ENCODE results near the gene SLC50A1. TPM values are rescaled to one million over a fixed set of nuclear protein-coding genes. Genes with fewer than 3 reads are reported as not detected.
"Not testable (repeated sequence)": the region's sequence is repeated elsewhere in the genome, so short reads cannot be mapped to it uniquely, and the experiment has no call there.

The SLC50A1 gene
- polyA plus RNA-seq, 2 donors = 41.0 to 51.5 TPM

GRCh38 chr1:155113450-155113980 lies 22.1 kb upstream of the SLC50A1 start:
- no peak overlapping the region for H3K4me3 ChIP-seq (ENCODE audit: low read depth in 1 of 2, low read length in 2 of 2)
- H3K36me3 ChIP-seq (ENCODE audit: control insufficient read depth in 2 of 2, insufficient read depth in 2 of 2, low read length in 1 of 2) = no peaks in the 10 kb centered on the region
- 53 to 63% methylated on average over 5 of the region's 5 CpGs for WGBS, 2 donors
- no peak overlapping the region for H3K27ac ChIP-seq (ENCODE audit: low read depth in 2 of 2, low read length in 1 of 2)
- H3K9me3 ChIP-seq (ENCODE audit: control insufficient read depth in 2 of 2, insufficient read depth in 1 of 2, low read depth in 1 of 2, low read length in 1 of 2) = no peaks in the 10 kb centered on the region
- no peaks in the 10 kb centered on the region for H3K27me3 ChIP-seq (ENCODE audit: control insufficient read depth in 1 of 2, insufficient read depth in 2 of 2, low read length in 2 of 2)
- H3K4me1 ChIP-seq (ENCODE audit: control insufficient read depth in 2 of 2, insufficient read depth in 2 of 2, low read length in 1 of 2) = no peaks in the 10 kb centered on the region

GRCh38 chr1:155116113-155116764 lies 19.4 kb upstream of the SLC50A1 start:
- H3K9me3 ChIP-seq (ENCODE audit: control insufficient read depth in 2 of 2, insufficient read depth in 1 of 2, low read depth in 1 of 2, low read length in 1 of 2) = no peaks in the 10 kb centered on the region
- no peaks in the 10 kb centered on the region for H3K4me1 ChIP-seq (ENCODE audit: control insufficient read depth in 2 of 2, insufficient read depth in 2 of 2, low read length in 1 of 2)
- no peak overlapping the region for H3K4me3 ChIP-seq (ENCODE audit: low read depth in 1 of 2, low read length in 2 of 2)
- H3K36me3 ChIP-seq (ENCODE audit: control insufficient read depth in 2 of 2, insufficient read depth in 2 of 2, low read length in 1 of 2) = no peaks in the 10 kb centered on the region
- no peaks in the 10 kb centered on the region for H3K27me3 ChIP-seq (ENCODE audit: control insufficient read depth in 1 of 2, insufficient read depth in 2 of 2, low read length in 2 of 2)
- 70 to 75% methylated on average over 5 of the region's 5 CpGs for WGBS, 2 donors
- no peak overlapping the region for H3K27ac ChIP-seq (ENCODE audit: low read depth in 2 of 2, low read length in 1 of 2)

GRCh38 chr1:155117610-155118009 lies 18.0 kb upstream of the SLC50A1 start:
- Histone ChIP-seq H3K4me1 (ENCODE audit: control insufficient read depth in 2 of 2, insufficient read depth in 2 of 2, low read length in 1 of 2) (no peaks in the 10 kb centered on the region), H3K4me3 (ENCODE audit: low read depth in 1 of 2, low read length in 2 of 2) (no peak overlapping the region), H3K27me3 (ENCODE audit: control insufficient read depth in 1 of 2, insufficient read depth in 2 of 2, low read length in 2 of 2) (no peaks in the 10 kb centered on the region), H3K36me3 (ENCODE audit: control insufficient read depth in 2 of 2, insufficient read depth in 2 of 2, low read length in 1 of 2) (no peaks in the 10 kb centered on the region), H3K27ac (ENCODE audit: low read depth in 2 of 2, low read length in 1 of 2) (no peak overlapping the region), H3K9me3 (ENCODE audit: control insufficient read depth in 2 of 2, insufficient read depth in 1 of 2, low read depth in 1 of 2, low read length in 1 of 2) (no peaks in the 10 kb centered on the region)
- WGBS, 2 donors = 68 to 70% methylated on average over 4 of the region's 4 CpGs

GRCh38 chr1:155118090-155118489 lies 17.6 kb upstream of the SLC50A1 start:
- H3K36me3 ChIP-seq (ENCODE audit: control insufficient read depth in 2 of 2, insufficient read depth in 2 of 2, low read length in 1 of 2); H3K9me3 ChIP-seq (ENCODE audit: control insufficient read depth in 2 of 2, insufficient read depth in 1 of 2, low read depth in 1 of 2, low read length in 1 of 2); H3K4me1 ChIP-seq (ENCODE audit: control insufficient read depth in 2 of 2, insufficient read depth in 2 of 2, low read length in 1 of 2); H3K27ac ChIP-seq (ENCODE audit: low read depth in 2 of 2, low read length in 1 of 2); H3K4me3 ChIP-seq (ENCODE audit: low read depth in 1 of 2, low read length in 2 of 2); H3K27me3 ChIP-seq (ENCODE audit: control insufficient read depth in 1 of 2, insufficient read depth in 2 of 2, low read length in 2 of 2): not testable (repeated sequence)
- 90 to 92% methylated on average over 7 of the region's 7 CpGs for WGBS, 2 donors

- no peak overlapping the region for H3K4me3 ChIP-seq (ENCODE audit: low read depth in 1 of 2, low read length in 2 of 2)
- peaks cover 2 to 6% of the 10 kb centered on the region in 2 donors for H3K4me1 ChIP-seq (ENCODE audit: control insufficient read depth in 2 of 2, insufficient read depth in 2 of 2, low read length in 1 of 2)
- no peaks in the 10 kb centered on the region for H3K27me3 ChIP-seq (ENCODE audit: control insufficient read depth in 1 of 2, insufficient read depth in 2 of 2, low read length in 2 of 2)
- no peaks in the 10 kb centered on the region for H3K9me3 ChIP-seq (ENCODE audit: control insufficient read depth in 2 of 2, insufficient read depth in 1 of 2, low read depth in 1 of 2, low read length in 1 of 2)
- 35 to 50% methylated on average over 6 of the region's 6 CpGs for WGBS, 2 donors
- peak overlapping the region in 1 of 2 donors; percentile 33 for H3K27ac ChIP-seq (ENCODE audit: low read depth in 2 of 2, low read length in 1 of 2)
- no peaks in the 10 kb centered on the region for H3K36me3 ChIP-seq (ENCODE audit: control insufficient read depth in 2 of 2, insufficient read depth in 2 of 2, low read length in 1 of 2)
Observed at GRCh38 chr1:155120253-155120652, 15.4 kb upstream of the SLC50A1 start.

GRCh38 chr1:155121249-155121648 lies 14.4 kb upstream of the SLC50A1 start:
- no peaks in the 10 kb centered on the region for H3K36me3 ChIP-seq (ENCODE audit: control insufficient read depth in 2 of 2, insufficient read depth in 2 of 2, low read length in 1 of 2)
- H3K9me3 ChIP-seq (ENCODE audit: control insufficient read depth in 2 of 2, insufficient read depth in 1 of 2, low read depth in 1 of 2, low read length in 1 of 2) = peaks cover 0 to 2% of the 10 kb centered on the region in 2 donors
- peaks cover 4 to 14% of the 10 kb centered on the region in 2 donors for H3K4me1 ChIP-seq (ENCODE audit: control insufficient read depth in 2 of 2, insufficient read depth in 2 of 2, low read length in 1 of 2)
- H3K4me3 ChIP-seq (ENCODE audit: low read depth in 1 of 2, low read length in 2 of 2) = no peak overlapping the region
- no peaks in the 10 kb centered on the region for H3K27me3 ChIP-seq (ENCODE audit: control insufficient read depth in 1 of 2, insufficient read depth in 2 of 2, low read length in 2 of 2)
- 85 to 87% methylated on average over 2 of the region's 2 CpGs for WGBS, 2 donors
- H3K27ac ChIP-seq (ENCODE audit: low read depth in 2 of 2, low read length in 1 of 2) = no peak overlapping the region

- Histone ChIP-seq H3K27me3 (ENCODE audit: control insufficient read depth in 1 of 2, insufficient read depth in 2 of 2, low read length in 2 of 2) (no peaks in the 10 kb centered on the region), H3K27ac (ENCODE audit: low read depth in 2 of 2, low read length in 1 of 2) (no peak overlapping the region), H3K4me3 (ENCODE audit: low read depth in 1 of 2, low read length in 2 of 2) (no peak overlapping the region), H3K36me3 (ENCODE audit: control insufficient read depth in 2 of 2, insufficient read depth in 2 of 2, low read length in 1 of 2) (no peaks in the 10 kb centered on the region), H3K4me1 (ENCODE audit: control insufficient read depth in 2 of 2, insufficient read depth in 2 of 2, low read length in 1 of 2) (peaks cover 4 to 18% of the 10 kb centered on the region in 2 donors), H3K9me3 (ENCODE audit: control insufficient read depth in 2 of 2, insufficient read depth in 1 of 2, low read depth in 1 of 2, low read length in 1 of 2) (peaks cover 0 to 2% of the 10 kb centered on the region in 2 donors)
- WGBS, 2 donors = 82 to 89% methylated on average over 2 of the region's 2 CpGs
Observed at GRCh38 chr1:155122308-155122707, 13.3 kb upstream of the SLC50A1 start.

- H3K27me3 ChIP-seq (ENCODE audit: control insufficient read depth in 1 of 2, insufficient read depth in 2 of 2, low read length in 2 of 2) = no peaks in the 10 kb centered on the region
- H3K4me3 ChIP-seq (ENCODE audit: low read depth in 1 of 2, low read length in 2 of 2) = no peak overlapping the region
- H3K36me3 ChIP-seq (ENCODE audit: control insufficient read depth in 2 of 2, insufficient read depth in 2 of 2, low read length in 1 of 2) = no peaks in the 10 kb centered on the region
- peak overlapping the region; percentile 41 to 67 for H3K27ac ChIP-seq (ENCODE audit: low read depth in 2 of 2, low read length in 1 of 2)
- WGBS, 2 donors = 36 to 62% methylated on average over 4 of the region's 4 CpGs
- H3K9me3 ChIP-seq (ENCODE audit: control insufficient read depth in 2 of 2, insufficient read depth in 1 of 2, low read depth in 1 of 2, low read length in 1 of 2) = peaks cover 0 to 2% of the 10 kb centered on the region in 2 donors
- peaks cover 6 to 18% of the 10 kb centered on the region in 2 donors for H3K4me1 ChIP-seq (ENCODE audit: control insufficient read depth in 2 of 2, insufficient read depth in 2 of 2, low read length in 1 of 2)
Observed at GRCh38 chr1:155123801-155124200, 11.9 kb upstream of the SLC50A1 start.

GRCh38 chr1:155124503-155125463 lies 10.9 kb upstream of the SLC50A1 start:
- peaks cover 0 to 2% of the 10 kb centered on the region in 2 donors for H3K9me3 ChIP-seq (ENCODE audit: control insufficient read depth in 2 of 2, insufficient read depth in 1 of 2, low read depth in 1 of 2, low read length in 1 of 2)
- H3K27ac ChIP-seq (ENCODE audit: low read depth in 2 of 2, low read length in 1 of 2) = peak overlapping the region; percentile 96 to 98
- 57 to 70% methylated on average over 16 of the region's 16 CpGs for WGBS, 2 donors
- peaks cover 6 to 18% of the 10 kb centered on the region in 2 donors for H3K4me1 ChIP-seq (ENCODE audit: control insufficient read depth in 2 of 2, insufficient read depth in 2 of 2, low read length in 1 of 2)
- H3K36me3 ChIP-seq (ENCODE audit: control insufficient read depth in 2 of 2, insufficient read depth in 2 of 2, low read length in 1 of 2) = no peaks in the 10 kb centered on the region
- H3K4me3 ChIP-seq (ENCODE audit: low read depth in 1 of 2, low read length in 2 of 2) = no peak overlapping the region
- H3K27me3 ChIP-seq (ENCODE audit: control insufficient read depth in 1 of 2, insufficient read depth in 2 of 2, low read length in 2 of 2) = no peaks in the 10 kb centered on the region
